GM21447 (cell line): ENCODE measurements around the gene CD52.
"Not testable (repeated sequence)": the region's sequence is repeated elsewhere in the genome, so short reads cannot be mapped to it uniquely, and the experiment has no call there.

ENCODE experiments used
- ATAC-seq: cut with Tn5 transposase; IDR thresholded peaks from one replicate; pipeline ENCODE4 v1.9.1; 2021; ENCODE audit not compliant: unreplicated experiment

Gene CD52

DNA sequence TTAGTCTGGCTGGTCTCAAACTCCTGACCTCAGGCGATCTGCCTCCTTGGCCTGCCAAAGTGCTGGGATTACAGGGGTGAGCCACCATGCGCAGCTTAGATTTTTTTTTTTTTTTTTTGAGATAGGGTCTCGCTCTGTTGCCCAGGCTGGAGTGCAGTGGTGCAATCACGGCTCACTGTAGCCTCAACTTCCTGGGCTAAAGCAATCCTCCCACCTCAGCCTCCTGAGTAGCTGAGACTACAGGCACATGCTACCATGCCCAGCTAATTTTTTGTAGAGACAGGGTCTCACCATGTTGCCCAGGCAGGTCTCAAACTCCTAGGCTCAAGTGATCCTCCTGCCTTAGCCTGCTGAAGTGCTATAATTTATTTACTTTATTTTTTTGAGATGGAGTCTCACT is 11.6 kb downstream of the CD52 start:
- ATAC-seq: not testable (repeated sequence)

DNA sequence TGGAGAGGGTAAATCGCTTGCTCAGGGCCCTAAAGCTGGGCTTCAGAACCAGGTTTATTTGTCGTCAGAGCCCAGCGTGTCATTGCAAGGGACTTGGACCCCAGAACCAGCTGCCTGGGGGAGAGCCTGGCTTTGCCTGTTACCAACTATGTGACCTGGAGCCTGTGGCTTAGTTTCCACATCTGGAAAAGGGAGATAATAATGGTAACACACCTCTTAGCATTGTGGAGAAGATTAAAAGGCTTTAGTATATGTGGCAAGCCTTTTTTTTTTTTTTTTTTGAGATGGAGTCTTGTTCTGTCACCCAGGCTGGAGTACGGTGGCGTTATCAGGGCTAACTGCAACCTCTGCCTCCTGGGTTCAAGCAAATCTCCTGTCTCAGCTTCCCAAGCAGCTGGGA is 12.5 kb downstream of the CD52 start:
- ATAC-seq: no peak

- not testable (repeated sequence) for ATAC-seq
Observed at GRCh38 chr1:26333312-26333711, 15.6 kb downstream of the CD52 start.

DNA sequence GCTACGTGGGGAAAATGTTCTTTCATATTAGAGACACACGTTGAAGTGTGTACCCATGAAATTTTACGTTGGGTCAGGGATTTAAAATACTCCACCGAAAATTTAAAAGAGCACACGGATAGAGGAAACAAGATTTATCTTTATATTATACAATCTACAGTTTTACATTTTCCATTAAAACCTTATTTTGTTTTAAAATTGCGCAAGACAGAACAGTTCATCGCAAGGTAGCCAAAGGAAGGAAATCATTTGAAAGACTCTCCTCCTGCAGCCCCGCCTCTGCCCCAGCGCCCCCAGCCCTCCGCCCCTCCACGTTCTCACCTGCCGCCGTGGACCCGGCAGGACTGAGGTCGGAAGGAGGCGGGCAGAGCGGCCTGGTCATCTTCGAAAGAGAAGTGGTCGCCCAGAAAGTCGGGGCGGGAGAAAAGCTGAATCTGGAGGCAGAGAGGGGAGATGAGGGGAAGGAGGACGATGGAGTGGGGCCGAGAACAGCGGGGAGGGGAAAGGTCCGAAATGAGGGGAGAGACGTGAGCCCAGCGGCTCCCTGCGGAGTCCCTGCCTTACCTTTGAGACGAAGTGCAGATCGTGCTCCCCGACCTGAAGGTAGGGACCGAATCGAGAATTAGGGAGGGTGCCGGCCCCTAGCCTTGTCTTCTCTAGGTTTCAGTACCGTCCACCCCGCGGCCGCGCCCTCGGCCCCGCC is 18.2 kb downstream of the CD52 start:
- ATAC-seq: no peak

- no peak for ATAC-seq
Observed at GRCh38 chr1:26336477-26337205, 18.9 kb downstream of the CD52 start.

DNA sequence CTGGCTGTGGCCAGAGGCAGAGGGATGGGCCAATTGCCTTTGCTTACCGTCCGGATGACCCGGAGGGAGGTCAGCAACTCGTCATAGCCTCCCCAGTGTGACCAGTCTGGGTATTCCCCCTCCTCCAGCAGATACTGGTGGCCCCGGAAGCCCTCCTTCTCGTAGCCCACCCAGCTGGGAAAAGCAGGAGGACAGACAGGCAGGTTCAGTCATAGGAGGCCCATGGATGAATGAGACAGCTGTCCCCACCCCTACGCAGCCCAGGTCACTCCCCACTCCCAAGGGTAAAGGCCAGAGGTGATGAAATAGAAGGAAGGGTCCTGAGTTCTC is 19.4 kb downstream of the CD52 start:
- ATAC-seq: no peak

- ATAC-seq: no peak
Observed at GRCh38 chr1:26337625-26338024, 19.9 kb downstream of the CD52 start.

- no peak for ATAC-seq
Observed at GRCh38 chr1:26338670-26339069, 20.9 kb downstream of the CD52 start.

GRCh38 chr1:26340047-26340481 is 22.3 kb downstream of the CD52 start:
- no peak for ATAC-seq

DNA sequence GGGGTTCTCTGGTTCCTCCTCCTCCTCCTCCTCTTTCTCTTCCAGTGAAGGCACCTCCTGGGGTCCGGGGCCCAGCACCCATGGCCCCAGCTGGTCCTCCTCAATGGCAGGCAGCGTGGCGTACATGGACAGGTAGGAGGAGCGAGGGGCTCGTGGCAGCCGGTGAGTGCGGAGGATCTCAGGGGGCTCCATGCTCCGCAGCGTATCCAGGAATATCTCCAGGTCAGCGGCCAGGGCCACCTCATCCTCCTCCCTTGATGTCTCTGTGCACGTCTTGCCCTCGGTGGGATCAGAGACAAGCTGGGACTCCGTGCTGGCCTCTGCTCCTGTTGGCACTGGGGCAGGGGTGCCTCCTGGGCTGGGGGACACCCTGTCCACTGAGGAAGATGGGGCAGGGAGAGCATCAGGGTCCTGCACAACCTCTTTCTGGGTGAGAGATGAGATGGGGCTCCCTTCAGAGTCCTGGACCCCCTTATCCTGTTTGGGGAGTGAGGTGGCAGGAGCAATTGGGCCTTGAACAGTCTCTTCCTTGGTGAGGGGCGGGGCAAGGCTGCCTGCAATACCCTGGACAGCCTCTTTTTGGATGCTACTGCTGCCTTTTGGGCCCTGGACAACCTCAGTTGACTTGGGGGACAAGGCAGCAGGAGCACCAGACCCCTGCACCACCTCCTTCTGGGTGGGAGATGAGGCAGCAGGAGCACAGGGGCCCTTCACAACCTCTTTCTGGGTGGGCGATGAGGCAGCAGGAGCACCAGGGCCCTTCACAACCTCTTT is 26.6 kb downstream of the CD52 start:
- no peak for ATAC-seq

DNA sequence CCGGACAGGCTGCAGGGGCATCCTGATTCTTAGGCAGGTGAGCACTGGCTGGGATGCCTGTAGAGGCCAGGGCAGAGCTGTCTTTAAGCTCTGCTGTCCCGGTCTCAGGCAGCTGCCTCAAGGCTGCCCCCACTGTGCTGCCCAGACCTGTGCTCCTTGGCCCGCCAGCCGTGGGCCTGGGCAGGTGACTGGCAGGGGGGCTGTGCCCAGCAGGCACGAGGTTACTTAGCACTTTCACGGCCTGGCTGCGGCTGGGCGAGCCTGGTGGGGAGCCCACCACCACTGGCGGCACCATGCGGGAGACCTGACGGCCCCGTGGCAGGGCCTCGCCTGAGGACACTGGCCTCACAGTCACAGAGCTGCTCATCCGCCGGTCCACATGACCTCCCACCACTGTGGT is 28.0 kb downstream of the CD52 start:
- ATAC-seq: no peak

- ATAC-seq: no peak
Observed at GRCh38 chr1:26346274-26347033, 28.7 kb downstream of the CD52 start.

- ATAC-seq: no peak
Observed at GRCh38 chr1:26349188-26349876, 31.6 kb downstream of the CD52 start.

GRCh38 chr1:26349877-26350244 is 32.1 kb downstream of the CD52 start:
- ATAC-seq: no peak

- ATAC-seq: no peak
Observed at GRCh38 chr1:26350343-26350700, 32.6 kb downstream of the CD52 start.

DNA sequence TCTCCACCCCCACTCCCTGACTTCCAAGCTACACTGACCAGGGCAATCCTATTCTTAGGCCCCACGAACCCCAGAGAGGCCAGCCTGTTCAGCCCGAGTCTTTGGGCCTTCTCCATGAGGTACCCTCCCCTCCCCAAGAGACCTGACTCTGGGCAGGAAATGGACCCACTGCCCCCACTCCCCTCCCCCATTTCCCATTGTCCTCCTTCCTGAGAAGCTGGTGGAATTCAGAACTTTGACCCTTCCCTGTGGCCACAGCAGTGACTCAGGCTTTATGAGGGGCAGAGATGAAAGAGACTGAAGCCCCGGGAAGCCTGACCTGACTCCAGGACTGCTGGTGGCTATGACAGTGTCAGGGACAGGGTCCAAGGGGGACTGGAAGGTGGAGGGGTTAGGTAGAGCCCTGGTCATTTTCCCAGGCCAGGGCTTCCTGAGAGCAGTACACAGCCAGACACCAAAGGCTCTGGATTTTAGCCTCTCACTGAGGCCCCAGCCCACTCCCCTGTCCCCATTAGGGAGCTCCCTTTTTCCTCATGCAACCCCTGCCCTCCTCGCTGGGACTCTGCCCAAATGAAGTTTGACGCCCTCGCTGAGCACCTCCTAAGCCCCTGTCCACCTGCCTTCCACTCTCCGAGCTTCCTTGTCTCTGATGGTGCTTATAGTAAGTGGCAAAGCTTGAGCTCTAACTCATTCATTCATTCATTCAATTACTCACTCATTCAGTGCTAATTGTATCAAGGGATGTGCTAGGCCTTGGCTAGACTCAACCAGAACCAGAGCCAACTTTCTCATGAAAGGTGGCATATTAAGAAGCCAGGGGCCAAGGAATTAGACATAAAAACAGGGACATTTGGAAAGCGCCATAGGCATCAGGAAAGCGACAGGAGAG is 33.2 kb downstream of the CD52 start:
- ATAC-seq: no peak

DNA sequence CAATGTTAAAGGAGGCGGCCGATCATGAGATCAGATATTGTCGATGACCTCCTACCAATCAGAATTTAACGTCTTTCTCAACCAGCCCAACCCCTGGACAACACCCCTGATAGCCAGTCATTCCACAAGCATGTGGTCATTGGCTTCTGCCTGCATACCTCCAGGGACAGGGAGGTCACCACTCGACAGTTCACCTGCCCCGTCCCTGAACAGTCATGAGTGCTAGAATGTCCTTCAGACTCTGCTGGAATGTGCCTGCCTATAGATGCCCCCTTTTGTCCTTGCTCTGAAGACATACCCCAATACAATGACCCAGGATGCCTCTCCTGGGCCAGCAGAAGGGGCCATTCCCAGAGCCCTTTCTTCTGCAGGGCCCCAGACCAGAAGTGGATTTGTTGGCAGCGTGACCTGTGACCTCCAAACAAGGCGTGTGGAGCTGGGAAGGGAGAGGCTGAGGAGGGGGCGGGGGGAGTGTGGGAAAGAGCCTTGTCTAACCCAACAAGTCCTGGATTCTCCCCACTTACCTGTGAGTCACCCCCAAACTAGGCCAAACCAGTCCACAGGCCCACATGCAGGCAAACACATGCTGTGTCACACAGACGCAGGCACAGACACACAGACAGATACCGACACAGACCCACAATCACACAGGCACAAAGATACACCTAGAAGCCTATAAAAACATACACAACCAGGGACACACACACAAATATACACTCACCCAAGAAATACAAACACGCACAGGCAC is 34.0 kb downstream of the CD52 start:
- ATAC-seq: no peak

DNA sequence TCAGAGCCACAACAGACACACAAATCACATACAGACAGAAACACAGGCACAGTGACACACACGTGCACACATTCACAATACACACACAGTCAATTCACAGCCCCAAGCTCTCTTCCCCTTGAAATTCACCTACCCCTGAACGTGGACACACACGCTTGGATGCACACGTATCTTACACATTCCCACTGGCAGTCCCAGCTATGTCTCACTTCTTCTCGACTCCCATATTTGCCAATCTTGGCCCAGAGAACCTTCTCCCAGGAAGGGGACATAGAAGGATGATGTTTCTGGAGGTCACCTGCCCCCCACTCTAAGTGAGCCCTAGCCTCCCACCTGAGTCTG is 34.6 kb downstream of the CD52 start:
- no peak for ATAC-seq

DNA sequence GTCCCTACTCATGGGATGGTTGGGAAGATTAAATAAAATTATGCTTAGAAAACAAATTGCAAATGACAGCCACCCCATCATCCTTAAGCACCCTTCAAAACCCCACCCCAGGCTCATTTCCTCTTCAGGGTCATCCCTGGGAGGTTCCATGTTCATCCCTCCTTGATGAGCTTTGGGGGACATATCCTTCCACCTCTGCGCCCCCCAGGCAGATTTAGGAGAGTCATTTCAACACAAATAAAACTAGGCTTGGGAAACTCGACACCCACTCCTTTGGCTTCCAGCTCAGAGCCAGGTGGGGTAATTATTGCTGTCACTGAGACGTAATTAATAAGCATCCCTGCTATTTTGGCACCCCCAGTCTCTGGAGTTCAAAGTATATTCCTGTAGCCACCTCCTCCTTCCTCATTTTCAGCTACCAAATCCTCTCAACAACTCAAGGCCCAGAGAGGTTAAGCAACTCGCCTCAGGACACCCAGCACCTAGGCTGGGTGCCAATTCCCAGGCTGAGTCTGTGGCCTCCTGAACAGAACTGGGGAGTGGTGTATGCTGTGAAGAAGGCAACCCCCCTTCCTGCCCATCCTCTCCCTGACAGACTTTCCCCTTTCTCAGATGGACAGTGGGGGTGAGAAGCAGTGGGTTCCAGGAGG is 35.6 kb downstream of the CD52 start:
- no peak for ATAC-seq
